Adipose tissue (tissue), 3 donors: ENCODE measurements around the gene TRIL. TPM values are rescaled to one million over a fixed set of nuclear protein-coding genes. Genes with fewer than 3 reads are reported as not detected.

ENCODE experiments used
- H3K27ac ChIP-seq: one replicate; pipeline ENCODE4 v1.5.1; 2013; ENCODE audit warnings: low read depth, low read length
- whole genome bisulfite sequencing, 3 donors: extraction: QIAGEN DNeasy Blood & Tissue Kit; methylation state at CpG; one replicate each; pipeline ENCODE4 v1.1.7; 2013; 5-methylcytosine and 5-hydroxymethylcytosine counted together
- polyA plus RNA-seq, 3 donors: library from polyadenylated mRNA; stranded (reverse); fragments of 200-250 nt; gene quantifications; one replicate each; pipeline ENCODE4 v1.2.3, GENCODE V29; 2013
- donor health status: healthy with polysubstance abuse.
- donor health status: Bipolar disorder and iron deficiency.
- donor health status: healthy.

The TRIL gene
- polyA plus RNA-seq, 3 donors, result 0.45 to 2.2 (median 1.7) TPM

GRCh38 chr7:28904578-28905048, 53.5 kb downstream of the TRIL start:
- no peak overlapping the region for H3K27ac ChIP-seq
- WGBS, 3 donors, result 52 to 58% (median 56%) methylated on average over 10 of the region's 10 CpGs

- WGBS, 3 donors, result 38 to 68% (median 56%) methylated on average over 4 of the region's 4 CpGs
- no peak overlapping the region for H3K27ac ChIP-seq
Observed at GRCh38 chr7:28903730-28904577, 54.2 kb downstream of the TRIL start.

Other genes starting within 250 kb of the TRIL start
- gene CPVL, start 188.2 kb upstream of the TRIL start, polyA plus RNA-seq, result 10 to 100 TPM in 2 of 3 donors, 1 to 10 TPM in 1; 2.6 to 13.4 (median 11.5) TPM
- 1 to 10 TPM; 1.7 to 8.9 (median 7.8) TPM for gene CHN2, start 236.4 kb upstream of the TRIL start, polyA plus RNA-seq